HepG2 (cell line): ENCODE results near the gene STX5.

Source experiments
- KMT2A ChIP-seq: sonication (generic); formaldehyde crosslinking; IDR thresholded peaks from 2 replicates; pipeline ENCODE4 v1.4.0; 2020; ENCODE audit warnings: missing genetic modification reagents
- NFIC ChIP-seq: IDR thresholded peaks from 2 replicates; pipeline ENCODE4 v1.6.1; 2012; ENCODE audit warnings: mild to moderate bottlenecking, low read length, inconsistent platforms
- ZNF788 ChIP-seq: sonication (generic); formaldehyde crosslinking; IDR thresholded peaks from 2 replicates; pipeline ENCODE4 v1.5.0; 2020; ENCODE audit warnings: mild to moderate bottlenecking, missing genetic modification reagents, borderline replicate concordance
- TF ChIP-seq, protein P1 (sequence below): sonication (generic); formaldehyde crosslinking; IDR thresholded peaks from 2 replicates; pipeline ENCODE4 v1.5.0; 2020; ENCODE audit warnings: mild to moderate bottlenecking, missing genetic modification reagents, moderate library complexity

DNA sequence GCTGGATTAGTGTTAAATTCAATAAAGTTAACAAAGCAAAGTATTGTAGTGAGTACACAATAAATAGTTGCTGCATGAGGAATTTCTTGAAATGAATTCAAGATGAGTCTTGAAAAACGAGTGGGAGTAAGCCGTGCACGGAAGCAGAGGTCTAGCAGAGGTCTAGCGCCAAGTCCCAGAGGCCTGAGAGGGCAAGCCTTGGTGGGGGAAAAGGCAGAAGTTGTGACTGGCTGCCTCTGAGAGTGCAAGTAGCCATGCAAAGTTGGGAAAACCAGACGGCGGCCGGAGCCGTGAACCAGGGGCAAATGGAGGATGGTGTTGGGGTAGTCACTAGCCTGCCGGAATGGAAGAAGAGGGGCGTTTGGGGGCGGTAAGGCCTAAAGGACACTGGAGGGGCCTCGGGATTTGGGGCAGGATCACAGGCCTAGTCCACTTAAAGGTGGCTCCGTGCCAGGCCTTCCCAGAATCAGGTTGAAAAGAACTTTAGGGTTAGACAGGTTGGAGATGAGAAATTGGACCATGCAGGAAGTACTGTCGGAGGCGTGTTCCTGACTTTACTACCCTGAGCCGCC is 48.5 kb upstream of the STX5 start:
- TF ChIP-seq ZNF788 (CRISPR knock-in tag) (no peak), KMT2A (CRISPR knock-in tag) (no peak), NFIC (no peak)
- TF ChIP-seq, protein P1, sequence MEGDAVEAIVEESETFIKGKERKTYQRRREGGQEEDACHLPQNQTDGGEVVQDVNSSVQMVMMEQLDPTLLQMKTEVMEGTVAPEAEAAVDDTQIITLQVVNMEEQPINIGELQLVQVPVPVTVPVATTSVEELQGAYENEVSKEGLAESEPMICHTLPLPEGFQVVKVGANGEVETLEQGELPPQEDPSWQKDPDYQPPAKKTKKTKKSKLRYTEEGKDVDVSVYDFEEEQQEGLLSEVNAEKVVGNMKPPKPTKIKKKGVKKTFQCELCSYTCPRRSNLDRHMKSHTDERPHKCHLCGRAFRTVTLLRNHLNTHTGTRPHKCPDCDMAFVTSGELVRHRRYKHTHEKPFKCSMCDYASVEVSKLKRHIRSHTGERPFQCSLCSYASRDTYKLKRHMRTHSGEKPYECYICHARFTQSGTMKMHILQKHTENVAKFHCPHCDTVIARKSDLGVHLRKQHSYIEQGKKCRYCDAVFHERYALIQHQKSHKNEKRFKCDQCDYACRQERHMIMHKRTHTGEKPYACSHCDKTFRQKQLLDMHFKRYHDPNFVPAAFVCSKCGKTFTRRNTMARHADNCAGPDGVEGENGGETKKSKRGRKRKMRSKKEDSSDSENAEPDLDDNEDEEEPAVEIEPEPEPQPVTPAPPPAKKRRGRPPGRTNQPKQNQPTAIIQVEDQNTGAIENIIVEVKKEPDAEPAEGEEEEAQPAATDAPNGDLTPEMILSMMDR (CRISPR knock-in tag) = no peak
